ENCODE data around the gene SLC6A12.

Gene SLC6A12

GRCh38 chr12:162467-163307 is 51.3 kb downstream of the SLC6A12 start:
- DNase-seq (ENCODE audit: low spot score in 2 of 2) (no peak), ATAC-seq (peak; percentile 41)
- H3K36me3 Mint-ChIP-seq: no peaks in the 10 kb centered on the region
- no peak overlapping the region for H3K27ac Mint-ChIP-seq
- H3K9me3 Mint-ChIP-seq: no peaks in the 10 kb centered on the region
- H3K4me1 Mint-ChIP-seq: no peaks in the 10 kb centered on the region
- H3K4me3 Mint-ChIP-seq: no peak overlapping the region

DNA sequence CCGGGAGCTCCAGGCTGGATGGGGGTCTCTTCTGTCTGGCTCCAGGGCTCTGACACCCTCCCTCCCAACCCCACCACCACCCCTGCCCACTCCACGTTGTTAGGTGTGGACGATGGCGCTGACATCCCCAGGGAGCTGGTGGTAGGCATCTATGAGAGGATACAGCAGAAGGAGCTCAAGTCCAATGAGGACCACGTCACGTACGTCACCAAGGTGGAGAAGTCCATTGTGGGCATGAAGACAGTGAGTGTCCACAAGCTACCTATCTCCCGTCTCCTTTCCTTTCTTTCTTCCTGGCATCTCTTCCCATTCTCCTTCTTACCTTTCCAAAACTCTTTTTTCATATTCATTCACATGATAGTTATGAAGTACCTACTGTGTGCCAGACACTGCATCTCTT is 52.1 kb downstream of the SLC6A12 start:
- Mint-ChIP-seq H3K27ac (no peak overlapping the region), H3K36me3 (no peaks in the 10 kb centered on the region), H3K4me1 (no peaks in the 10 kb centered on the region), H3K9me3 (no peaks in the 10 kb centered on the region), H3K4me3 (no peak overlapping the region)
- no peak for ATAC-seq
- no peak for DNase-seq (ENCODE audit: low spot score in 2 of 2)

- DNase-seq (ENCODE audit: low spot score in 2 of 2) (no peak), ATAC-seq (no peak)
- no peak overlapping the region for H3K4me3 Mint-ChIP-seq
- no peak overlapping the region for H3K27ac Mint-ChIP-seq
- no peaks in the 10 kb centered on the region for H3K4me1 Mint-ChIP-seq
- no peaks in the 10 kb centered on the region for H3K36me3 Mint-ChIP-seq
- no peaks in the 10 kb centered on the region for H3K9me3 Mint-ChIP-seq
Measured at GRCh38 chr12:160858-161257, 53.1 kb downstream of the SLC6A12 start.

GRCh38 chr12:159156-159782 is 54.7 kb downstream of the SLC6A12 start:
- H3K27ac Mint-ChIP-seq: no peak overlapping the region
- ATAC-seq: no peak
- no peaks in the 10 kb centered on the region for H3K9me3 Mint-ChIP-seq

GRCh38 chr12:157644-158043 is 56.3 kb downstream of the SLC6A12 start:
- H3K4me1 Mint-ChIP-seq: peaks cover 8% of the 10 kb centered on the region
- H3K27ac Mint-ChIP-seq: no peak overlapping the region
- no peak for ATAC-seq
- H3K4me3 Mint-ChIP-seq: no peak overlapping the region
- DNase-seq (ENCODE audit: low spot score in 2 of 2): no peak
- H3K9me3 Mint-ChIP-seq: no peaks in the 10 kb centered on the region
- no peaks in the 10 kb centered on the region for H3K36me3 Mint-ChIP-seq

More at GRCh38 chr12:159156-159782, 54.7 kb downstream of the SLC6A12 start:
- H3K4me1 Mint-ChIP-seq: peaks cover 5% of the 10 kb centered on the region
- H3K4me3 Mint-ChIP-seq: no peak overlapping the region
- no peaks in the 10 kb centered on the region for H3K36me3 Mint-ChIP-seq
- DNase-seq (ENCODE audit: low spot score in 2 of 2): no peak

GRCh38 chr12:156945-157344 is 57.0 kb downstream of the SLC6A12 start:
- Mint-ChIP-seq H3K27ac (no peak overlapping the region), H3K9me3 (no peaks in the 10 kb centered on the region), H3K4me1 (peaks cover 12% of the 10 kb centered on the region), H3K36me3 (no peaks in the 10 kb centered on the region), H3K4me3 (no peak overlapping the region)
- DNase-seq (ENCODE audit: low spot score in 2 of 2): no peak
- no peak for ATAC-seq

DNA sequence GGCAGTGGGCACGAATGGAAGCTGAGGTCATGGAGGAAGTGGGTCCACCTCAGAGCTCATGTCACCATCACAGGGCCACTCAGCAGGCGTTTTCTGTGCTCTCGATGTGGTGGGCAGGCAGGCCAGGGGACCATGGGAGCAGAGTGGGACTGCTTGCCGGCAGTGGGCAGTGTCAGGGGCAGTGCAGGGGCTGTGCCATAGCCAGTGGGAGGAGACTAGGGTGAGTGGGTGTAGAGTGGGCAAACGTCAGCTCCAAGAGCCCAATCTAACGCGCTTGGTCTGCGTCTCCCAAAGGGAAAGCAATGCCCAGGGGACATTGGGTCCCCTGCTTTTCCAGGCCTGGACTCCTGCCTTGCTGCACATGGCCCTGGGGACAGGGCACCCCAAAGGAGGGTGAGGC is 58.3 kb downstream of the SLC6A12 start:
- no peaks in the 10 kb centered on the region for H3K36me3 Mint-ChIP-seq
- ATAC-seq (no peak), DNase-seq (ENCODE audit: low spot score in 2 of 2) (no peak)
- no peak overlapping the region for H3K4me3 Mint-ChIP-seq
- H3K27ac Mint-ChIP-seq: no peak overlapping the region
- H3K4me1 Mint-ChIP-seq: peaks cover 12% of the 10 kb centered on the region
- H3K9me3 Mint-ChIP-seq: no peaks in the 10 kb centered on the region

GRCh38 chr12:155006-155405 is 59.0 kb downstream of the SLC6A12 start:
- ATAC-seq (no peak), DNase-seq (ENCODE audit: low spot score in 2 of 2) (no peak)
- no peaks in the 10 kb centered on the region for H3K9me3 Mint-ChIP-seq
- no peak overlapping the region for H3K27ac Mint-ChIP-seq
- peaks cover 12% of the 10 kb centered on the region for H3K4me1 Mint-ChIP-seq
- no peak overlapping the region for H3K4me3 Mint-ChIP-seq
- no peaks in the 10 kb centered on the region for H3K36me3 Mint-ChIP-seq

DNA sequence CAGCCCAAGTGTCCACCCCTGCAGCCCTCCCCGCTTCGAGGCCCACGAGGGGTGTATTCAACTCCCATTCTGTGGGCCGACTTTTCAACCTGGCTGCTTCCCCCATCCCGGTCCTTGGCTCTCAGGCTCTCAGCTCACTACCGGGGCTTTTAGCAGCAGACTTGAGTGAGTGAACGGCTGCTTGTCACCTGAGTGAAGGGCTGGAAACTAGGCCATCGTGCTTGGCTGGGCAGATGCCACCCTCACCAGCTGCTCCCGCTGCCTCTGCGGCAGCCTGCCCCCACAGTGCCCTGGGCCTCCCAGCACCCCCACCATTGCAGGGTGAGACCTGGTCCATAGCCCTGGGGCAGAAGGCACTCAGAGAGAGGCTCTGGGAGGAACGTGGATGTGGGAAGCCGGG is 59.9 kb downstream of the SLC6A12 start:
- Mint-ChIP-seq H3K4me1 (peaks cover 12% of the 10 kb centered on the region), H3K9me3 (no peaks in the 10 kb centered on the region), H3K36me3 (no peaks in the 10 kb centered on the region), H3K4me3 (no peak overlapping the region), H3K27ac (no peak overlapping the region)
- DNase-seq (ENCODE audit: low spot score in 2 of 2) (no peak), ATAC-seq (no peak)

GRCh38 chr12:153080-153746 is 60.7 kb downstream of the SLC6A12 start:
- H3K36me3 Mint-ChIP-seq: no peaks in the 10 kb centered on the region
- peak; percentile 33 to 75 for DNase-seq (ENCODE audit: low spot score in 2 of 2)
- H3K4me1 Mint-ChIP-seq: peaks cover 12% of the 10 kb centered on the region
- no peak overlapping the region for H3K4me3 Mint-ChIP-seq
- peak; percentile 75 for ATAC-seq
- H3K27ac Mint-ChIP-seq: no peak overlapping the region
- no peaks in the 10 kb centered on the region for H3K9me3 Mint-ChIP-seq

GRCh38 chr12:152440-152839 is 61.5 kb downstream of the SLC6A12 start:
- DNase-seq (ENCODE audit: low spot score in 2 of 2) (no peak), ATAC-seq (no peak)
- no peak overlapping the region for H3K4me3 Mint-ChIP-seq
- peaks cover 12% of the 10 kb centered on the region for H3K4me1 Mint-ChIP-seq
- H3K9me3 Mint-ChIP-seq: no peaks in the 10 kb centered on the region
- no peak overlapping the region for H3K27ac Mint-ChIP-seq
- H3K36me3 Mint-ChIP-seq: no peaks in the 10 kb centered on the region

GRCh38 chr12:151579-151978 is 62.4 kb downstream of the SLC6A12 start:
- Mint-ChIP-seq H3K4me1 (peaks cover 12% of the 10 kb centered on the region), H3K4me3 (no peak overlapping the region), H3K27ac (no peak overlapping the region), H3K9me3 (no peaks in the 10 kb centered on the region), H3K36me3 (no peaks in the 10 kb centered on the region)
- no peak for ATAC-seq
- no peak for DNase-seq (ENCODE audit: low spot score in 2 of 2)

- no peak for ATAC-seq
- Mint-ChIP-seq H3K4me3 (no peak overlapping the region), H3K27ac (no peak overlapping the region), H3K4me1 (peaks cover 12% of the 10 kb centered on the region), H3K36me3 (no peaks in the 10 kb centered on the region), H3K9me3 (no peaks in the 10 kb centered on the region)
- no peak for DNase-seq (ENCODE audit: low spot score in 2 of 2)
Measured at GRCh38 chr12:148676-149416, 65.1 kb downstream of the SLC6A12 start.

GRCh38 chr12:147242-147641 is 66.7 kb downstream of the SLC6A12 start:
- DNase-seq (ENCODE audit: low spot score in 2 of 2) (no peak), ATAC-seq (no peak)
- Mint-ChIP-seq H3K27ac (no peak overlapping the region), H3K36me3 (no peaks in the 10 kb centered on the region), H3K4me3 (no peak overlapping the region), H3K9me3 (no peaks in the 10 kb centered on the region), H3K4me1 (peaks cover 11% of the 10 kb centered on the region)

GRCh38 chr12:145369-145960 is 68.5 kb downstream of the SLC6A12 start:
- Mint-ChIP-seq H3K4me3 (no peak overlapping the region), H3K27ac (no peak overlapping the region), H3K4me1 (peaks cover 12% of the 10 kb centered on the region), H3K36me3 (no peaks in the 10 kb centered on the region), H3K9me3 (no peaks in the 10 kb centered on the region)
- ATAC-seq (no peak), DNase-seq (ENCODE audit: low spot score in 2 of 2) (no peak)

All from stimulated activated effector memory CD8-positive, alpha-beta T cell treated with anti-CD3 and anti-CD28 coated beads, Interleukin-12 subunit alpha, Interleukin-12 subunit beta, amount 100 ng/mL, for 72 hours (primary cell).